GM12864 (cell line): ENCODE results near the gene TBC1D16.

Source experiments
- DNase-seq: peaks from one replicate; pipeline ENCODE4 v3.0.0-alpha.2; 2011; ENCODE audit warnings: low read depth
- H3K4me3 ChIP-seq: 2 replicates; pipeline ENCODE4 v1.5.1; 2011; ENCODE audit warnings: mild to moderate bottlenecking, low read depth, low read length, control low read depth
- CTCF ChIP-seq: IDR thresholded peaks from 2 replicates; pipeline ENCODE4 v1.5.1; 2011; ENCODE audit warnings: low read depth, mild to moderate bottlenecking, moderate library complexity, low read length, control low read depth, inconsistent platforms; ENCODE audit errors: missing control alignments

Gene TBC1D16

DNA sequence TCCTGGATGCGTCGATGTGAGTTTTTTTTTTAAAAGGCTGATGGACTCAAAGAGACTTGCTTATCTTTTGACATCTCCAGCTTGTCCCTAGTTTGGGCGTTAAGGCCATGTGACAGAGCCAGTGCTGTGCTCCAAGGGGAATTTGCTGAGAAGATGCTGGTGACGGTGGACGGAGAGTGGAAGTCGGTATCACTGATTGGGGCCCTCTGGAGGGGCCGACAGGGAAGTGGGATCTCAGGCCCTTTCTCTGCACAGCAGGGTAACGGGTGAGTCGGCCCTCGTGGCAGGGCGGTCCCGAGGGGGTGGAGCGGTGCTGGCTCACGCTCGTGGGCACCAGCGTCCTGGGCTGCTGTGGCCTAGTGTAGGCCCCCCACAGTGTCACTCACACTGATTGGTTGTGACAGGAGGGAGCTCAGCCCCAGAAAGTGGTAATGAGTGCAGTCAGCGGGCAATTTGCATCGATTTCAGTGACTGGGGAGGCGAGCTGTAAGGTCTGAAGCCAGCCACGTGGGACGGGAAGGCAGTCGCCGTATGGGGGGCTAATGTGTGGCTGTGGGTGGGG is 91.3 kb downstream of the TBC1D16 start:
- no peak overlapping the region for H3K4me3 ChIP-seq
- no peak for TF ChIP-seq CTCF

DNA sequence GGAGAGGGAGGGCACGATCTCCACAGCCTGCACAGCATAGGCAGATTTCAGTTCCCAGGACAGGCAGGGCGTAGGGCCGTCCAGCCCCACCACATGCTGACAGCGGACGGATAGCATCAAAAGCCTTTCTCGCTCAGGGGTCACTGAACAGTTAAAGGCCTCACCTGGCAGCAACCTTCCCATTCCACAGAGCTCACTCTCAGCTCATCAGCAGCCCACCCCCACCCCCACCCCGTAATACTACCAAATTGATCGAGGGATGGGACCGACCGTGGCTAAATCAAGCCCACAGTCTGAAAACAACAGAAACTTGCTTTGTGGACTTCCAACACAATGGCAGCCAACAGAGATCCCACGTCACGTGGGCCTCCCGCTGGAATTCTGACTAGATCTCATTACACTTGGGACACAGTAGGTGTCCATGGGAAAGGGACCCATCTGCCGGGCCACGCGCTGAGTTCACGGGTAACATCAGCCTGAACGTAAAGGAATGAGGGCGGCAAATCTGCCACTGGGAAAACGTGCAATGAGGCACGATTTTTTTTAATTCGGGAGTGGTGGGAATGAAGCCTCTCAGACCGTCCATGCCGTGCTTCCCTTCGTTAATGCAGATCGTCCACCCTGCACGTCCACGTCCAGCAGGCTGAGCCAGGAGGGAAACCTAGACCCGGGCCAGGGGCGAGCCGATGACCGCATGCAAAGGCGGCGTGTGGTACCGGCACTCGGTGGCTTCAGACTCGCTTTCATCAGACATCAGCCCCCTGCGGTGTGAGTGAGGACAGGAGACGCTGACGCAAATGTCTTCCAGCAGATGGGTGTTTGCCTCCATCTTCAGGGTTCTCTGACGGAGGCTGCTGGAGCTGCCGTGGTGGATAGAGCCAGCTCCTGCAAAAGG is 92.1 kb downstream of the TBC1D16 start:
- DNase-seq: no peak
- TF ChIP-seq CTCF: no peak
- H3K4me3 ChIP-seq: no peak overlapping the region

More for the DNA sequence above, 91.3 kb downstream of the TBC1D16 start:
- DNase-seq: no peak

DNA sequence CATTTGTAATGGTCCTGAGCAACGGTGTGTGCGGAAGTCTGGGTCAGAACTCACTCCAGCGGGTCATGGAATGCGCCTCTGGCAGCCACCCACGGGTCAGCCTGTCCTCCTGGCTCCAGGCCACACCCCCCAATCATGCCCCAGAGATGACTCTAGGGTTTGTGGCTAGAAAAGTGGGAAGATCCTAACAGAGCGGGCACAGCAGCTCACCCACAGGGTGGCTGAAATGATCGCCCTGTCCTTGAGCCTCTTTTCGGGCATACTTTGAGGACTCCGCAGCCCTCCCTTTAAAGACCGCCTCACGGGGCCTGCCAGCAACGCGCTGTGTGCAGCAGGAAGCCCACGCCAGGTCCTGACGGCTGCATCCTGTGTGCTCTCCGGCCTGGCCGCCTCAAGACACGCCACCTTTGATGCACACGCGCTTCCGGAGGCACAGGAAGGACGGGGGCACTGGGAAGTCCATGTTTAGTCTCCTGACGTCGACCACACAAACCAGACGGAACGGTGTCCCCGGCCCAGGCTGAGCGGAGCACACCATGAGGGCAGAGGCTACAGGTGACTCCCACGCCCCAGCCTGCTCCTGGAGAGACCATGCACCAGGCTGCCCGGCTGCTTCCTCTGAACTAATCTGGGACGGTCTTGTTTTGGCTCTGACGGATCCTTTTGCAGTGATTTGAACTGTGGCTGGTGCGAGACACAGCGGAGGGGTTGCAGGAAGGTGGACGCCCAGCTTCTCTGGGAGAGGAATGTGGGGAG is 92.9 kb downstream of the TBC1D16 start:
- TF ChIP-seq CTCF: no peak
- DNase-seq: no peak
- H3K4me3 ChIP-seq: no peak overlapping the region

DNA sequence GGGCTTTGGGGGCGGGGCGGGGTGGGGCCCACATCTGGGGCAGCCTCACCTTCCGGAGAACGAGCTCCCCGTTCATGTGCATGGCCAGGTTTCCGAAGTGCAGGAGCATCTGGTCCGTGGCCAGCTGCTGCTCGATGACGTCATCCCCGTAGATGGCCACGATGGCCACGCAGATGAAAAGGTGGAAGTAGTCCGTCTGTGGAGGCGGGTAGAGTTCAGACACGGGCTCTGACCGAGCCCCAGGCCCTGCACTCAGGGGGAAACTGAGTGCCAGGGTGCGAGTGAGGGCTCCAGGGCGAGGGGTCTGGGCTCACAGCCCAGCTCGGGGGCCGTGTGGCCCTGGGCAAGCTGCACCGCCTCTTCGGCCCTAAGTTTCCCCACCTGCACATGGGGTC is 93.7 kb downstream of the TBC1D16 start:
- DNase-seq: no peak
- no peak overlapping the region for H3K4me3 ChIP-seq
- TF ChIP-seq CTCF: no peak

GRCh38 chr17:79941088-79942010 is 94.3 kb downstream of the TBC1D16 start:
- DNase-seq: no peak
- no peak for TF ChIP-seq CTCF
- no peak overlapping the region for H3K4me3 ChIP-seq

- no peak for TF ChIP-seq CTCF
- DNase-seq: no peak
- no peak overlapping the region for H3K4me3 ChIP-seq
Observed at GRCh38 chr17:79940459-79941087, 95.1 kb downstream of the TBC1D16 start.
